ENCODE results near the gene RCAN1. TPM values are rescaled to one million over a fixed set of nuclear protein-coding genes. Genes with fewer than 3 reads are reported as not detected.

The RCAN1 gene
- total and polyA plus RNA-seq, 10 donors = 5.3 to 28.6 (median 14.7) TPM

- Histone ChIP-seq H3K4me3 (no peak overlapping the region), H3K27me3 (replicated peaks in 1 of 7) (no peaks in the 10 kb centered on the region), H3K27ac (no peak overlapping the region), H3K9me3 (peaks cover under 1 to 22% (median 19%) of the 10 kb centered on the region in 8 donors), H3K4me1 (no peaks in the 10 kb centered on the region), H3K36me3 (peaks cover 0 to 52% (median 0%) of the 10 kb centered on the region in 6 donors)
- WGBS, 5 donors = 82 to 93% (median 85%) methylated on average over 3 of the region's 3 CpGs
- no peak for DNase-seq
- TF ChIP-seq POLR2AphosphoS5 (IDR thresholded peaks at IDR 0.05) = no peak
- no peak for TF ChIP-seq CTCF (IDR thresholded peaks at IDR 0.05 in 8 of 11, conservative IDR thresholded peaks at IDR 0.05 in 3 of 11)
- TF ChIP-seq POLR2A (IDR thresholded peaks at IDR 0.05) = no peak
- intact Hi-C loops (cut with DNase I; ENCODE audit: low total_unique reads) = no loop called here
Measured at GRCh38 chr21:34502480-34503106, 112.3 kb downstream of the RCAN1 start.

- Histone ChIP-seq H3K36me3 (peaks cover 0 to 44% (median 0%) of the 10 kb centered on the region in 6 donors), H3K9me3 (peaks cover 2 to 31% (median 27%) of the 10 kb centered on the region in 8 donors), H3K27me3 (replicated peaks in 1 of 7) (no peaks in the 10 kb centered on the region), H3K27ac (no peak overlapping the region), H3K4me3 (no peak overlapping the region), H3K4me1 (no peaks in the 10 kb centered on the region)
- no peak for DNase-seq
- WGBS, 5 donors = 64 to 93% (median 75%) methylated on average over 1 of the region's 1 CpG
- no peak for TF ChIP-seq POLR2A (IDR thresholded peaks at IDR 0.05)
- TF ChIP-seq POLR2AphosphoS5 (IDR thresholded peaks at IDR 0.05) = no peak
- TF ChIP-seq CTCF (IDR thresholded peaks at IDR 0.05 in 8 of 11, conservative IDR thresholded peaks at IDR 0.05 in 3 of 11) = no peak
- intact Hi-C loops (cut with DNase I; ENCODE audit: low total_unique reads) = no loop called here
Measured at GRCh38 chr21:34501716-34502115, 113.2 kb downstream of the RCAN1 start.

GRCh38 chr21:34500191-34500590, 114.7 kb downstream of the RCAN1 start:
- WGBS, 5 donors = 49 to 80% (median 72%) methylated on average over 1 of the region's 1 CpG
- Histone ChIP-seq H3K36me3 (peaks cover 0 to 28% (median 0%) of the 10 kb centered on the region in 6 donors), H3K4me1 (no peaks in the 10 kb centered on the region), H3K4me3 (no peak overlapping the region), H3K9me3 (peaks cover 2 to 42% (median 39%) of the 10 kb centered on the region in 8 donors), H3K27me3 (replicated peaks in 1 of 7) (no peaks in the 10 kb centered on the region), H3K27ac (no peak overlapping the region)
- intact Hi-C loops (cut with DNase I; ENCODE audit: low total_unique reads) = no loop called here
- no peak for TF ChIP-seq CTCF (IDR thresholded peaks at IDR 0.05 in 8 of 11, conservative IDR thresholded peaks at IDR 0.05 in 3 of 11)
- no peak for TF ChIP-seq POLR2AphosphoS5 (IDR thresholded peaks at IDR 0.05)
- no peak for TF ChIP-seq POLR2A (IDR thresholded peaks at IDR 0.05)
- DNase-seq = no peak

- Histone ChIP-seq H3K27me3 (replicated peaks in 1 of 7) (no peaks in the 10 kb centered on the region), H3K4me1 (no peaks in the 10 kb centered on the region), H3K9me3 (peaks cover 2 to 42% (median 39%) of the 10 kb centered on the region in 8 donors), H3K4me3 (no peak overlapping the region), H3K27ac (no peak overlapping the region), H3K36me3 (peaks cover 0 to 18% (median 0%) of the 10 kb centered on the region in 6 donors)
- intact Hi-C loops (cut with DNase I; ENCODE audit: low total_unique reads) = no loop called here
- WGBS, 5 donors = 77 to 93% (median 89%) methylated on average over 4 of the region's 4 CpGs
- no peak for TF ChIP-seq POLR2A (IDR thresholded peaks at IDR 0.05)
- no peak for TF ChIP-seq POLR2AphosphoS5 (IDR thresholded peaks at IDR 0.05)
- no peak for TF ChIP-seq CTCF (IDR thresholded peaks at IDR 0.05 in 8 of 11, conservative IDR thresholded peaks at IDR 0.05 in 3 of 11)
- no peak for DNase-seq
Measured at GRCh38 chr21:34499116-34499515, 115.8 kb downstream of the RCAN1 start.
